HepG2 (cell line): ENCODE measurements around the gene GINS2. TPM values are rescaled to one million over a fixed set of nuclear protein-coding genes. Genes with fewer than 3 reads are reported as not detected.

Source experiments
- ATAC-seq: fragments of 200-7000 bp; cut with Tn5 transposase; 3 replicates; pipeline ENCODE4 v1.9.1; 2020; ENCODE audit warnings: mild to moderate bottlenecking, moderate library complexity
- BruUV-seq: library from RNA; stranded (reverse); fragments of 400-500 nt; replicated peaks from 2 replicates; lab custom pipeline; 2021; lab: Mats Ljungman, UMichigan
- CTCF ChIA-PET: fragments of 300-600 bp; formaldehyde crosslinking; extraction: SDS; loops from one replicate; lab custom pipeline; 2021; ENCODE audit warnings: low total read pairs, inconsistent platforms, low intra/inter-chr PET ratio; lab: Yijun Ruan, JAX
- POLR2A ChIA-PET: fragments of 350-600 bp; sonication (Branson Sonifier 250); formaldehyde crosslinking; loops from one replicate; lab custom pipeline; 2020; ENCODE audit warnings: antibody characterized with exemption, inconsistent platforms; lab: Yijun Ruan, JAX
- DNase-seq: peaks from one replicate; pipeline ENCODE4 v3.0.0-alpha.2; 2015; ENCODE audit warnings: low spot score
- FAIRE-seq: peaks from 3 replicates; lab custom pipeline; 2011; peaks lifted over from hg19 to GRCh38; lab: Jason Lieb, UNC
- H2AFZ ChIP-seq: one replicate; pipeline ENCODE4 v1.6.1; 2011; ENCODE audit warnings: low read length, inconsistent platforms
- H3K27ac ChIP-seq: fragments of 300-600 bp; 3 replicates; pipeline ENCODE4 v1.8.0; 2011; ENCODE audit warnings: mixed run types, mild to moderate bottlenecking, mixed read lengths, low read length, inconsistent platforms; ENCODE audit not compliant: insufficient read depth; ENCODE audit errors: extremely low read length
- H3K27me3 ChIP-seq, 2 experiments: fragments of 200-600 bp in 1 of 2; 2 replicates in 1 of 2; 3 replicates in 1 of 2; pipeline versions ENCODE4 v1.6.0 to v1.8.0; 2011; ENCODE audit warnings: low read length in 2 of 2, mild to moderate bottlenecking in 2 of 2, moderate library complexity in 2 of 2, inconsistent platforms in 1 of 2; ENCODE audit not compliant: insufficient read depth in 2 of 2, control insufficient read depth in 1 of 2
- H3K36me3 ChIP-seq, 2 experiments: fragments of 200-600 bp in 1 of 2; replicated peaks in 1 of 2; 2 replicates in 1 of 2; 3 replicates in 1 of 2; pipeline versions ENCODE4 v1.5.1 to v1.8.0; 2011; ENCODE audit warnings: low read length in 2 of 2, inconsistent platforms in 1 of 2; ENCODE audit not compliant: insufficient read depth in 2 of 2, control insufficient read depth in 1 of 2
- H3K4me1 ChIP-seq: 2 replicates; pipeline ENCODE4 v1.5.1; 2012; ENCODE audit warnings: low read length, inconsistent platforms; ENCODE audit not compliant: insufficient read depth
- H3K4me2 ChIP-seq: 2 replicates; pipeline ENCODE4 v1.6.0; 2011; ENCODE audit warnings: low read depth, low read length, inconsistent platforms
- H3K4me3 ChIP-seq, 3 experiments: fragments of 200-600 bp in 1 of 3; sonication (generic), shearing (Covaris generic) in 1 of 3; replicated peaks in 1 of 3; 2 replicates each; pipeline ENCODE4 v1.5.1; 2011 to 2016; ENCODE audit warnings: low read length in 3 of 3, inconsistent platforms in 2 of 3, low read depth in 2 of 3, mild to moderate bottlenecking in 2 of 3, control low read depth in 1 of 3, mixed read lengths in 1 of 3; ENCODE audit not compliant: insufficient read depth in 1 of 3
- H3K79me2 ChIP-seq: one replicate; pipeline ENCODE4 v1.6.1; 2011; ENCODE audit warnings: low read length, inconsistent platforms; ENCODE audit not compliant: insufficient read depth
- H3K9ac ChIP-seq: 2 replicates; pipeline ENCODE4 v1.6.0; 2011; ENCODE audit warnings: mild to moderate bottlenecking, low read depth, low read length, inconsistent platforms; ENCODE audit not compliant: insufficient read depth
- H3K9me3 ChIP-seq: 2 replicates; pipeline ENCODE4 v1.5.1; 2012; ENCODE audit warnings: mild to moderate bottlenecking, low read length
- H4K20me1 ChIP-seq: 2 replicates; pipeline ENCODE4 v1.6.0; 2011; ENCODE audit warnings: inconsistent platforms, mild to moderate bottlenecking, low read length, moderate library complexity; ENCODE audit not compliant: insufficient read depth
- DPF2 ChIP-seq: sonication (generic); formaldehyde crosslinking; IDR thresholded peaks from 2 replicates; pipeline ENCODE4 v1.4.0; 2020; ENCODE audit warnings: mild to moderate bottlenecking, low read depth, missing genetic modification reagents, borderline replicate concordance
- FOSL2 ChIP-seq: sonication (generic); formaldehyde crosslinking; IDR thresholded peaks from 2 replicates; pipeline ENCODE4 v1.4.0; 2020; ENCODE audit warnings: missing genetic modification reagents
- MEIS2 ChIP-seq: sonication (generic); formaldehyde crosslinking; IDR thresholded peaks from 2 replicates; pipeline ENCODE4 v1.9.0; 2021; ENCODE audit warnings: mild to moderate bottlenecking, missing genetic modification reagents
- PTBP1 ChIP-seq: fragments of 200-400 bp; formaldehyde crosslinking; IDR thresholded peaks from 2 replicates; pipeline ENCODE4 v1.6.1; 2018; ENCODE audit warnings: low read length, low read depth; ENCODE audit not compliant: poor library complexity, severe bottlenecking
- ZFX ChIP-seq: sonication (generic); formaldehyde crosslinking; IDR thresholded peaks from 2 replicates; pipeline ENCODE4 v1.4.0; 2020; ENCODE audit warnings: mild to moderate bottlenecking, low read depth, missing genetic modification reagents, moderate library complexity
- ZKSCAN8 ChIP-seq: IDR thresholded peaks from 2 replicates; pipeline ENCODE4 v1.6.1; 2016; ENCODE audit warnings: borderline replicate concordance, missing genetic modification reagents, missing compliant biosample characterization
- ZMYM2 ChIP-seq: sonication (generic); formaldehyde crosslinking; IDR thresholded peaks from 2 replicates; pipeline ENCODE4 v1.8.0; 2022; ENCODE audit warnings: mild to moderate bottlenecking, missing genetic modification reagents
- ZNF660 ChIP-seq: sonication (generic); formaldehyde crosslinking; IDR thresholded peaks from 2 replicates; pipeline ENCODE4 v1.5.1; 2020; ENCODE audit warnings: mild to moderate bottlenecking, low read depth, missing genetic modification reagents, borderline replicate concordance
- WGBS: methylation state at CpG from one replicate; pipeline ENCODE4 v1.1.6; 2017; ENCODE audit warnings: low lambda C conversion rate; 5-methylcytosine and 5-hydroxymethylcytosine counted together
- in situ Hi-C: cut with HindIII; loops from 2 replicates; pipeline ENCODE4 v1.10.0; 2017; ENCODE audit warnings: low pct_unique_long_range_greater_than_20kb; ENCODE audit not compliant: extremely low pct_ligation_motif_present
- intact Hi-C: fragments of 100-400 bp; cut with micrococcal nuclease; formaldehyde crosslinking; loops from one replicate; pipeline ENCODE4 v1.10.0; 2022; ENCODE audit not compliant: unreplicated experiment
- polyA plus RNA-seq, 8 experiments: library from polyadenylated mRNA; depleted of rRNA in 3 of 8; stranded (reverse) in 7 of 8; unstranded in 1 of 8; fragments of >200 nt; fragmentation: Illumina TruSeq in 4 of 8; extraction: Trizol in 4 of 8; gene quantifications; 2 replicates each; pipeline versions ENCODE4 v1.2.1 to v1.2.3, GENCODE V29; 2011 to 2016; ENCODE audit warnings: low read depth in 4 of 8, missing spikeins in 1 of 8, mixed read lengths in 1 of 8; ENCODE audit not compliant: insufficient read depth in 1 of 8
- total RNA-seq, 5 experiments: library from RNA; depleted of rRNA; stranded (reverse); fragments of >200 nt; fragmentation: Illumina TruSeq; extraction: Trizol; gene quantifications; 2 replicates each; pipeline ENCODE4 v1.2.3, GENCODE V29; 2016; ENCODE audit warnings: low read depth in 1 of 5
- TF ChIP-seq, protein P1 (sequence below), 2 experiments: sonication (generic) in 1 of 2; formaldehyde crosslinking in 1 of 2; IDR thresholded peaks; 2 replicates each; pipeline versions ENCODE4 v1.5.1 to v1.6.1; 2011 to 2020; ENCODE audit warnings: borderline replicate concordance in 1 of 2, low read depth in 1 of 2, low read length in 1 of 2, mild to moderate bottlenecking in 1 of 2, missing genetic modification reagents in 1 of 2, moderate library complexity in 1 of 2
- TF ChIP-seq, protein P2 (sequence below): sonication (generic); formaldehyde crosslinking; IDR thresholded peaks from 2 replicates; pipeline ENCODE4 v1.9.0; 2022; ENCODE audit warnings: low read depth, missing genetic modification reagents
- TF ChIP-seq, protein P3 (sequence below): IDR thresholded peaks from 2 replicates; pipeline ENCODE4 v1.6.1; 2016; ENCODE audit warnings: mild to moderate bottlenecking, missing biosample characterization, missing genetic modification reagents
- TF ChIP-seq, protein P4 (sequence below), 2 experiments: sonication (generic) in 1 of 2; formaldehyde crosslinking in 1 of 2; IDR thresholded peaks; 2 replicates each; pipeline versions ENCODE4 v1.4.0 to v1.6.1; 2016 to 2020; ENCODE audit warnings: borderline replicate concordance in 1 of 2, low read depth in 1 of 2, mild to moderate bottlenecking in 1 of 2, missing genetic modification reagents in 1 of 2
- TF ChIP-seq, protein P5 (sequence below): sonication (generic); formaldehyde crosslinking; IDR thresholded peaks from 2 replicates; pipeline ENCODE4 v1.5.0; 2020; ENCODE audit warnings: missing genetic modification reagents, mild to moderate bottlenecking, borderline replicate concordance

Gene GINS2
- total and polyA plus RNA-seq, 2 of the 13 experiments (the other 11 are each of a cell fraction or from before 2014, with no cell fraction given), result 10.6 to 48.3 TPM

DNA sequence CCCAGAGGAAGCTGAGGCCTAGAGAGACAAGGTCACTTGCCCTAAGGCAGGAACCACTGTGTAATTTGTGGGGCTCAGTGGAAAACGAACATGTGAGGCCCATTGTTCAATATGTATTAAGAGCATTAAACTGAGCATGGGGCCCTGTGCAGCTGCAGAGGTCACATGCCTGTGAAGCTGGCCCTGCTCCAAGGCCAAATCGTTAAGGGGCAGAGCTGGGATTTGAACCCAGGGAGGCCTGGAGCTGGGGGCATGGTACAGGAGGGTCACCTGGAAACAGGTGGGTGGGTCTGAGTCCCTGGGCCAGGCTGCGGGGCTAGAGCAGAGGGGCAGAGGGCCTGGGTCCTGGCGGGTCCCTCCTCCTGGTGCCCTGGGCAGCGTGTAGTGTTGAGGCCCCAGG is 42.4 kb upstream of the GINS2 start (continued):
- TF ChIP-seq, protein P1, sequence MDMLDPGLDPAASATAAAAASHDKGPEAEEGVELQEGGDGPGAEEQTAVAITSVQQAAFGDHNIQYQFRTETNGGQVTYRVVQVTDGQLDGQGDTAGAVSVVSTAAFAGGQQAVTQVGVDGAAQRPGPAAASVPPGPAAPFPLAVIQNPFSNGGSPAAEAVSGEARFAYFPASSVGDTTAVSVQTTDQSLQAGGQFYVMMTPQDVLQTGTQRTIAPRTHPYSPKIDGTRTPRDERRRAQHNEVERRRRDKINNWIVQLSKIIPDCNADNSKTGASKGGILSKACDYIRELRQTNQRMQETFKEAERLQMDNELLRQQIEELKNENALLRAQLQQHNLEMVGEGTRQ (IDR thresholded peaks at IDR 0.05; ENCODE audit: low read depth, low read length), result no peak
- TF ChIP-seq, protein P1 (CRISPR knock-in tag; IDR thresholded peaks at IDR 0.05; ENCODE audit: borderline replicate concordance), result no peak; the same call in 1 of the 2 replicates
- TF ChIP-seq, protein P2, sequence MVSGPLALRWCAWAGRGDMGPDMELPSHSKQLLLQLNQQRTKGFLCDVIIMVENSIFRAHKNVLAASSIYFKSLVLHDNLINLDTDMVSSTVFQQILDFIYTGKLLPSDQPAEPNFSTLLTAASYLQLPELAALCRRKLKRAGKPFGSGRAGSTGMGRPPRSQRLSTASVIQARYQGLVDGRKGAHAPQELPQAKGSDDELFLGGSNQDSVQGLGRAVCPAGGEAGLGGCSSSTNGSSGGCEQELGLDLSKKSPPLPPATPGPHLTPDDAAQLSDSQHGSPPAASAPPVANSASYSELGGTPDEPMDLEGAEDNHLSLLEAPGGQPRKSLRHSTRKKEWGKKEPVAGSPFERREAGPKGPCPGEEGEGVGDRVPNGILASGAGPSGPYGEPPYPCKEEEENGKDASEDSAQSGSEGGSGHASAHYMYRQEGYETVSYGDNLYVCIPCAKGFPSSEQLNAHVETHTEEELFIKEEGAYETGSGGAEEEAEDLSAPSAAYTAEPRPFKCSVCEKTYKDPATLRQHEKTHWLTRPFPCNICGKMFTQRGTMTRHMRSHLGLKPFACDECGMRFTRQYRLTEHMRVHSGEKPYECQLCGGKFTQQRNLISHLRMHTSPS (CRISPR knock-in tag), result peak; percentile 13; the same call in 1 of the 2 replicates
- TF ChIP-seq ZMYM2 (CRISPR knock-in tag) (0 out of 2 replicates have a peak, but pooled peaks have one; percentile 51), ZFX (0 out of 2 replicates have a peak, but pooled peaks have one; percentile 31)

DNA sequence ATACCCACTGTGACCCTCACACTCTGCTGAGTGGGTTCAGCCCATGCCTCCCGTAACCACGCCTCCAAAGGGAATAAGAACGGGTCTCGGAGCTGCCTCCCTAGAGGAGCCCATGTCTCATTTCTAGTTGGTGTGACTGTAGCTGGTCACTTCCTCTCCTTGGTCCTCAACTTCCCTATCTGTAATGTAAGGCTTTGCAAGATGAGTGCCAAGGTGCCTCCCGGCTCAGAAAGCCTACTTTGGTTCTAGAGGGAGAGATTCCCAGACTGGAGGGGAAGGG is 41.4 kb upstream of the GINS2 start:
- in situ Hi-C loops (no loop called here), intact Hi-C loops (no loop called here)
- Histone ChIP-seq H3K27ac (no peak overlapping the region), H3K36me3 (no peaks in the 10 kb centered on the region), H3K9me3 (no peaks in the 10 kb centered on the region), H2AFZ (no peak overlapping the region), H3K4me1 (peaks cover 42% of the 10 kb centered on the region), H3K4me2 (no peak overlapping the region), H3K9ac (no peak overlapping the region), H3K27me3 (peaks cover 2 to 4% of the 10 kb centered on the region in 2 experiments; a peak in 2 of 5 replicates), H3K79me2 (no peaks in the 10 kb centered on the region), H4K20me1 (no peaks in the 10 kb centered on the region), H3K4me3 (no peak overlapping the region)
- WGBS, result 72% methylated on average over 5 of the region's 5 CpGs
- no TSS peak for BruUV-seq
- POLR2A ChIA-PET, result no interaction called here
- ATAC-seq (no peak), FAIRE-seq (no peak), DNase-seq (no peak)
- CTCF ChIA-PET, result no interaction called here
- TF ChIP-seq FOSL2 (CRISPR knock-in tag) (no peak), ZKSCAN8 (no peak), PTBP1 (no peak), MEIS2 (CRISPR knock-in tag) (no peak), DPF2 (no peak), ZNF660 (no peak)
- TF ChIP-seq, protein P3, sequence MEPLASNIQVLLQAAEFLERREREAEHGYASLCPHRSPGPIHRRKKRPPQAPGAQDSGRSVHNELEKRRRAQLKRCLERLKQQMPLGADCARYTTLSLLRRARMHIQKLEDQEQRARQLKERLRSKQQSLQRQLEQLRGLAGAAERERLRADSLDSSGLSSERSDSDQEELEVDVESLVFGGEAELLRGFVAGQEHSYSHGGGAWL (CRISPR knock-in tag), result no peak
- TF ChIP-seq, protein P4, sequence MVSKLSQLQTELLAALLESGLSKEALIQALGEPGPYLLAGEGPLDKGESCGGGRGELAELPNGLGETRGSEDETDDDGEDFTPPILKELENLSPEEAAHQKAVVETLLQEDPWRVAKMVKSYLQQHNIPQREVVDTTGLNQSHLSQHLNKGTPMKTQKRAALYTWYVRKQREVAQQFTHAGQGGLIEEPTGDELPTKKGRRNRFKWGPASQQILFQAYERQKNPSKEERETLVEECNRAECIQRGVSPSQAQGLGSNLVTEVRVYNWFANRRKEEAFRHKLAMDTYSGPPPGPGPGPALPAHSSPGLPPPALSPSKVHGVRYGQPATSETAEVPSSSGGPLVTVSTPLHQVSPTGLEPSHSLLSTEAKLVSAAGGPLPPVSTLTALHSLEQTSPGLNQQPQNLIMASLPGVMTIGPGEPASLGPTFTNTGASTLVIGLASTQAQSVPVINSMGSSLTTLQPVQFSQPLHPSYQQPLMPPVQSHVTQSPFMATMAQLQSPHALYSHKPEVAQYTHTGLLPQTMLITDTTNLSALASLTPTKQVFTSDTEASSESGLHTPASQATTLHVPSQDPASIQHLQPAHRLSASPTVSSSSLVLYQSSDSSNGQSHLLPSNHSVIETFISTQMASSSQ (IDR thresholded peaks at IDR 0.05; ENCODE audit: low read depth), result no peak
- TF ChIP-seq, protein P4 (CRISPR knock-in tag; IDR thresholded peaks at IDR 0.05; ENCODE audit: borderline replicate concordance), result no peak
- TF ChIP-seq, protein P5, sequence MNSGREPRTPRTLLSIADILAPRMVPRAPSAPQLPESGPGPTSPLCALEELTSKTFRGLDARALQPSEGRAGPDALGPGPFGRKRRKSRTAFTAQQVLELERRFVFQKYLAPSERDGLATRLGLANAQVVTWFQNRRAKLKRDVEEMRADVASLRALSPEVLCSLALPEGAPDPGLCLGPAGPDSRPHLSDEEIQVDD (CRISPR knock-in tag), result no peak
